ENCODE results near the gene GNL3L.
"Not testable (repeated sequence)": the region's sequence is repeated elsewhere in the genome, so short reads cannot be mapped to it uniquely, and the experiment has no call there.

Gene GNL3L

GRCh38 chrX:54560411-54560810 is 30.4 kb downstream of the GNL3L start:
- DNase-seq = no peak

GRCh38 chrX:54561622-54562021 is 31.6 kb downstream of the GNL3L start:
- DNase-seq = no peak

- no peak for DNase-seq
These were observed 34.9 kb downstream of the GNL3L start for GRCh38 chrX:54564936-54565335.

- DNase-seq = no peak
These were observed 40.3 kb downstream of the GNL3L start for GRCh38 chrX:54570332-54570731.

- DNase-seq = not testable (repeated sequence)
These were observed 42.6 kb downstream of the GNL3L start for GRCh38 chrX:54572641-54573040.

GRCh38 chrX:54597728-54598127 is 67.7 kb downstream of the GNL3L start:
- no peak for DNase-seq

- no peak for DNase-seq
These were observed 72.5 kb downstream of the GNL3L start for GRCh38 chrX:54602563-54602962.
